Osteoblast (primary cell): ENCODE results near the gene NDUFAF2. TPM values are rescaled to one million over a fixed set of nuclear protein-coding genes. Genes with fewer than 3 reads are reported as not detected.

Experiments used
- DNase-seq: peaks from one replicate; pipeline ENCODE4 v3.0.0; 2011; ENCODE audit warnings: low spot score, mixed read lengths; ENCODE audit not compliant: insufficient read length; ENCODE audit errors: missing footprints
- H2AFZ ChIP-seq: 2 replicates; pipeline ENCODE4 v1.6.0; 2011; ENCODE audit warnings: mild to moderate bottlenecking, low read length
- H3K27ac ChIP-seq: 2 replicates; pipeline ENCODE4 v1.5.1; 2011; ENCODE audit warnings: mild to moderate bottlenecking, low read depth, low read length, moderate library complexity
- H3K27me3 ChIP-seq: 2 replicates; pipeline ENCODE4 v1.6.0; 2012; ENCODE audit warnings: mild to moderate bottlenecking, control low read depth, inconsistent platforms, low read length, moderate library complexity; ENCODE audit not compliant: insufficient read depth
- H3K36me3 ChIP-seq: 2 replicates; pipeline ENCODE4 v1.5.1; 2011; ENCODE audit warnings: mild to moderate bottlenecking, low read length, control low read depth, moderate library complexity; ENCODE audit not compliant: insufficient read depth
- H3K4me1 ChIP-seq: 2 replicates; pipeline ENCODE4 v1.5.1; 2011; ENCODE audit warnings: mild to moderate bottlenecking, low read length, control low read depth, moderate library complexity; ENCODE audit not compliant: insufficient read depth
- H3K4me2 ChIP-seq: 2 replicates; pipeline ENCODE4 v1.6.0; 2011; ENCODE audit warnings: mild to moderate bottlenecking, low read length; ENCODE audit not compliant: insufficient read depth
- H3K4me3 ChIP-seq: fragments of 200-600 bp; sonication (generic); 3 replicates; pipeline ENCODE4 v1.5.1; 2012; ENCODE audit warnings: mild to moderate bottlenecking, low read length, inconsistent platforms; ENCODE audit not compliant: insufficient read depth
- H3K79me2 ChIP-seq: 2 replicates; pipeline ENCODE4 v1.6.0; 2012; ENCODE audit warnings: mild to moderate bottlenecking, low read length, control low read depth, inconsistent platforms; ENCODE audit not compliant: insufficient read depth
- H3K9me3 ChIP-seq: 2 replicates; pipeline ENCODE4 v1.5.1; 2011; ENCODE audit warnings: low read depth, low read length, control low read depth
- H4K20me1 ChIP-seq: 2 replicates; pipeline ENCODE4 v1.6.0; 2012; ENCODE audit warnings: mild to moderate bottlenecking, low read length, control low read depth; ENCODE audit not compliant: insufficient read depth
- total RNA-seq: library from RNA; depleted of rRNA; stranded (reverse); fragments of >200 nt; gene quantifications from 2 replicates; pipeline ENCODE4 v1.2.3, GENCODE V29; 2012
- TF ChIP-seq, protein P1 (sequence below): IDR thresholded peaks from 2 replicates; pipeline ENCODE4 v1.5.1; 2011; ENCODE audit warnings: mild to moderate bottlenecking, low read depth, low read length, moderate library complexity; ENCODE audit errors: extremely low read depth

Gene NDUFAF2
- total RNA-seq, 1 donor = 22.1 TPM

DNA sequence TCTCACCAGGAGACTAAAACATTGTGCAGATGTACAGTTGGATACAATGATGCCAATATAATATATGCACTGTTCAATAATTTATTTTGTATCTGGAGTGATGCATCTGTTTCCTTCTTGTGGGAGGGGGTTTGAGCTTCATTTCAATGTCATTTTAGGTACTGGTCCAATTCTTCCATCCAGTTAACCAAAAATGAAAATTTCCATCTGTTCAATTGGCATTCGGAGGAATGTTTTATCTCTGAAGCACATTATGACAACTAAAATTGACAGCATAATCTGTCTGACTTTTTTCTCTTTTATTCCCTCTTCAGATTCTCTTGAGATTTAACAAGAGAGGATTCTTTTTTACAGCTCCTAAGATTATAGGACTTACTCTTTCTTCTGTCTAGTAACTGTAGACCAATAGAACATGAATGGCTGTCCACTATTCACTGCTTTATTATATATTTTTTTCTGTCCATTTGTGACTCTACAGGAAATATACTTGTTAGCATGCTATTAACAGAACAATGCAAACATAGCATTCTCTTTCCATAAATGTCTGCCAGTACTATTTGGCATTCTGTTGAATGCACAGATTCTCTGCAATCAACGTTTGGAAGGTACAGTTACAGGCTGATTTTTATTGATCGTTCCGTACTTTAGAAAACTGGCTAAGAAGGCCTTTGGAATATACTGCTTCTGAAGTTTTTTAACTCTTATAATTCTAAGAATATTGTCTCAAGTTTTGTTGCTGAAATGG is 57.8 kb downstream of the NDUFAF2 start:
- Histone ChIP-seq H4K20me1 (no peaks in the 10 kb centered on the region), H3K27ac (no peak overlapping the region), H3K27me3 (no peaks in the 10 kb centered on the region), H3K4me1 (no peaks in the 10 kb centered on the region), H3K9me3 (no peaks in the 10 kb centered on the region), H3K4me2 (no peak overlapping the region), H3K36me3 (no peaks in the 10 kb centered on the region), H3K79me2 (peaks cover 18% of the 10 kb centered on the region), H2AFZ (no peak overlapping the region), H3K4me3 (no peak overlapping the region)
- TF ChIP-seq, protein P1, sequence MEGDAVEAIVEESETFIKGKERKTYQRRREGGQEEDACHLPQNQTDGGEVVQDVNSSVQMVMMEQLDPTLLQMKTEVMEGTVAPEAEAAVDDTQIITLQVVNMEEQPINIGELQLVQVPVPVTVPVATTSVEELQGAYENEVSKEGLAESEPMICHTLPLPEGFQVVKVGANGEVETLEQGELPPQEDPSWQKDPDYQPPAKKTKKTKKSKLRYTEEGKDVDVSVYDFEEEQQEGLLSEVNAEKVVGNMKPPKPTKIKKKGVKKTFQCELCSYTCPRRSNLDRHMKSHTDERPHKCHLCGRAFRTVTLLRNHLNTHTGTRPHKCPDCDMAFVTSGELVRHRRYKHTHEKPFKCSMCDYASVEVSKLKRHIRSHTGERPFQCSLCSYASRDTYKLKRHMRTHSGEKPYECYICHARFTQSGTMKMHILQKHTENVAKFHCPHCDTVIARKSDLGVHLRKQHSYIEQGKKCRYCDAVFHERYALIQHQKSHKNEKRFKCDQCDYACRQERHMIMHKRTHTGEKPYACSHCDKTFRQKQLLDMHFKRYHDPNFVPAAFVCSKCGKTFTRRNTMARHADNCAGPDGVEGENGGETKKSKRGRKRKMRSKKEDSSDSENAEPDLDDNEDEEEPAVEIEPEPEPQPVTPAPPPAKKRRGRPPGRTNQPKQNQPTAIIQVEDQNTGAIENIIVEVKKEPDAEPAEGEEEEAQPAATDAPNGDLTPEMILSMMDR = no peak
- no peak for DNase-seq

DNA sequence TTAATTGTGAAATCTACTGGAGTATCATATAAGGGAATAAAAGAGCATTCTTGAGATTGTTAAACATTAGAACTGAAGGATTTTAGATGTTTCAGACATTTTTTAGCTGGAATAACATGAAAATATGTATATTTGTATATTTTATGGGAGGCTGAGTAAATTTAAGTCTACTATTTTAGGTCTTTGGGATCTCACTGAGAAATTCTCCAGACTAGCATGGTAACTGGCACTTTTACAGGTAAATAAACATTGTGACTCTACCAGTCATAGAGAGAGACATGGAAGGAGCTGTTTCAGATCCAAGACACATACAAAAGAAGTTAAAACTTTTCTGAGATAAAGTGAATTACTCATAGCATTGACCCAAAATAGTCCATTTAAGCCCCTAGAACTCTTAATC is 59.4 kb downstream of the NDUFAF2 start:
- Histone ChIP-seq H2AFZ (no peak overlapping the region), H3K79me2 (peaks cover 22% of the 10 kb centered on the region), H3K36me3 (no peaks in the 10 kb centered on the region), H3K4me3 (no peak overlapping the region), H3K4me1 (no peaks in the 10 kb centered on the region), H3K9me3 (no peaks in the 10 kb centered on the region), H3K4me2 (no peak overlapping the region), H4K20me1 (no peaks in the 10 kb centered on the region), H3K27me3 (no peaks in the 10 kb centered on the region), H3K27ac (no peak overlapping the region)
- DNase-seq = no peak
- TF ChIP-seq, protein P1 = no peak

DNA sequence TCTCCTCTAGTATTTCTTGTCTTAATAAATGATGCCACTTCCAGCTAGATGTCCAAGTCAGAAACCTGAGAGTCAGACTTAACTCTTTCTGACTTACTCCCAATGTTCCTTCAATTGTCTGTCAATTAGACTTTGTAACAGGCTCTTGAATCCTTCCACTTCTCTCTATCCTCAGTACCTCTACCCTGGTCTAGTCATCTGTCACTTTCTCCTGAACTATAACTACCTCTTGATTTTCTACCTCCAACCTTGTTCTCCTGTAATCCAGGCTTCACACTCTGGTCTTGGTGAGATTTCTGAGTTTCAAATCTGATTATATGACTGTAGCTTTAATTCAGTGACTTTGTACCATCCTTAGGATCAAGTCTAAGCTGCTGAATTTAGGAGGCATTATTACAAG is 64.9 kb downstream of the NDUFAF2 start:
- no peaks in the 10 kb centered on the region for H3K36me3 ChIP-seq
- no peaks in the 10 kb centered on the region for H4K20me1 ChIP-seq
- H3K27me3 ChIP-seq = no peaks in the 10 kb centered on the region
- peaks cover 36% of the 10 kb centered on the region for H3K79me2 ChIP-seq
- H3K4me3 ChIP-seq = no peak overlapping the region
- TF ChIP-seq, protein P1 = no peak
- DNase-seq = no peak
- no peak overlapping the region for H2AFZ ChIP-seq
- no peak overlapping the region for H3K27ac ChIP-seq
- H3K4me2 ChIP-seq = no peak overlapping the region
- no peaks in the 10 kb centered on the region for H3K9me3 ChIP-seq
- no peaks in the 10 kb centered on the region for H3K4me1 ChIP-seq

DNA sequence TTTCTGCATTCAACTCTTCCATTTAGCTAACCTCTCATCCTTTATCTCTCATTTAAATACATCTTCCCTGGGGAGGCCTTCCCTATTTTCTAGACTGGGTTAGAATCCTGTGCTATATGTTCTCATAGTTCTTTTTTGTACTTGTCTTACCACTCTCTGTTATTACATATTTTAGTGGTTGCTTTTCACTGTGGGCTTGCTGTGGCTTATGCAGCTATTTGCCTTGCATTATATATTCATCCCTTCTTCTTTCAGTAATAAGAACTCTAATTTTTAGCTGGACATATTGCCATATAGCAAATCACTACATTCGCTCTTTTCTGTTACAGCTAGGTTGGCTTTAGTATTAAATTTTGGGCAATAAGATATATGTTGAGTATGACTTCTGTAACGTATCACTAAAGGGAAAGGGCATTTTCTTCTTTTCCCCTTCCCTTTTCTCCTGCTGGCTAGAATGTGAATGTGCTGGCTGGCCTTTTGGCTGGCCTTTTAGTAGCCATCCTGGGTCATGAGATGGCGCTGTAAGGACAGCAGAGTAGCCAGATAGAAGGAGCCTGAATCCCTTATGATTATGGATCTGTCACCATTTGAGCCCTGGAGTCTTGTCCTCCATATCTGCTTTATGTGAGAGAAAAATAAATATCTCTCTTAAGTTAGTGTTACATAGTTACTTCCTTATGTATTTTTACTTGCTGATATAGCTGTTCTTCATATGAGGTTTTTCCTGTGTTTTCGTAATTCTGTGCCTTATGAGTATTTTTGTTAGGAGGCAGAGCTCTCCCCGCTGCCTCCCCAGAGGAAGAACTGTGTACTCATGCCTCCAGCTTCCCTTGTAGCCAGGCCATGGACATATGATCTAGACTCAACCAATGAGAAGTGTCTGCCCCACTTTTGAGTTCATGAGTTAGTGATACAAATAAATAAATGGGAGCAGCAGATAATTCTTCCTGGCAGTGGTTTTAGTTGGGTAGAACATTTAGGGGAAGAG is 65.8 kb downstream of the NDUFAF2 start:
- no peak overlapping the region for H2AFZ ChIP-seq
- no peaks in the 10 kb centered on the region for H3K9me3 ChIP-seq

More for the DNA sequence above, 65.8 kb downstream of the NDUFAF2 start:
- H3K27me3 ChIP-seq = no peaks in the 10 kb centered on the region
- TF ChIP-seq, protein P1 = peak; percentile 65
- H3K4me3 ChIP-seq = no peak overlapping the region
- no peak overlapping the region for H3K4me2 ChIP-seq
- peaks cover 34% of the 10 kb centered on the region for H3K79me2 ChIP-seq
- no peak overlapping the region for H3K27ac ChIP-seq
- H3K36me3 ChIP-seq = no peaks in the 10 kb centered on the region
- H3K4me1 ChIP-seq = no peaks in the 10 kb centered on the region
- no peak for DNase-seq
- no peaks in the 10 kb centered on the region for H4K20me1 ChIP-seq
